Suprapubic skin (tissue), 3 donors: Measurements from ENCODE around the gene LSM3.

ENCODE experiments used
- CTCF ChIP-seq, 2 donors: fragments of 200-600 bp in 1 of 2; fragments of 450-650 bp in 1 of 2; sonication (generic) in 1 of 2; IDR thresholded peaks; one replicate each; pipeline ENCODE4 v1.5.1; 2016 to 2019; ENCODE audit warnings: antibody characterized with exemption in 2 of 2, mild to moderate bottlenecking in 1 of 2, moderate library complexity in 1 of 2
- EP300 ChIP-seq: sonication (generic); formaldehyde crosslinking; IDR thresholded peaks from one replicate; pipeline ENCODE4 v1.6.1; 2017; ENCODE audit warnings: antibody characterized with exemption
- POLR2A ChIP-seq, 2 donors: fragments of 450-650 bp; IDR thresholded peaks; one replicate each; pipeline ENCODE4 v1.6.1; 2017; ENCODE audit warnings: antibody characterized with exemption in 2 of 2, mild to moderate bottlenecking in 2 of 2, moderate library complexity in 2 of 2

- TF ChIP-seq CTCF (IDR thresholded peaks at IDR 0.05) (no peak), EP300 (no peak), POLR2A (IDR thresholded peaks at IDR 0.05) (no peak)
Observed at GRCh38 chr3:14213066-14213774, 34.6 kb downstream of the LSM3 start.
